Glomerular visceral epithelial cell (primary cell): ENCODE measurements around the gene KRTAP16-1.

Experiments
- DNase-seq: peaks from one replicate; pipeline ENCODE4 v3.0.0-alpha.2; 2016; ENCODE audit errors: extremely low spot score

Gene KRTAP16-1

DNA sequence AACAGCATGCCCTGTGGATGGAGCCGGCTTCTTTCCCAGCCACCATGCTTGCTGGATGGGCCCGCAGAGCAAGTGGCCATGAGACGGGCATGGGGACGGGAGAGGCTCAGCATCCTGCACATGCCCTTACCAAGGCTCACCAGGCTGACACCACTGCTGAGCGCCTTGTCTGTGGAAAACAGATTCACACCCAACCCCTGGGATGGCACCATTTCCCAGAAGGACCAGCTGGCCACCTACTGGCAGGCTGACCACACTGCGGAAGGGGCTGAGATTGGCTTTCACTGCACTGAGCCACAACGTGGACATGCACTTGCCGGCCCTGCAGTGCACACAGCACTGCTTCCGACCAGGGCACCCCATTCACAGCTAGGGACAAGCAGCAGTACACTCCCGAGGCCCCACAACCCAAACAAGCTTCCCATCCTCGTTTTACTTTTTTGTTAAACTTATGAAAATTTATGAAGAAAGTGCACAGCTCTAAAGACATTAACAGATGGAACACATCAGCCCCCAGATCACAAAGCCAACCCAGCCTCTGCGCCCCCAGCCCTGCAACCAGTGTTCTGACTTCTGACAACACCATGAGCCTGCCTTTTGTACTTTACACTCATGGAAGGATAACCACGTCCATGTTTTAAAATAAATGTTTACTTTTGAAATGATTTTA is 20.3 kb upstream of the KRTAP16-1 start:
- peak; percentile 61 for DNase-seq

DNA sequence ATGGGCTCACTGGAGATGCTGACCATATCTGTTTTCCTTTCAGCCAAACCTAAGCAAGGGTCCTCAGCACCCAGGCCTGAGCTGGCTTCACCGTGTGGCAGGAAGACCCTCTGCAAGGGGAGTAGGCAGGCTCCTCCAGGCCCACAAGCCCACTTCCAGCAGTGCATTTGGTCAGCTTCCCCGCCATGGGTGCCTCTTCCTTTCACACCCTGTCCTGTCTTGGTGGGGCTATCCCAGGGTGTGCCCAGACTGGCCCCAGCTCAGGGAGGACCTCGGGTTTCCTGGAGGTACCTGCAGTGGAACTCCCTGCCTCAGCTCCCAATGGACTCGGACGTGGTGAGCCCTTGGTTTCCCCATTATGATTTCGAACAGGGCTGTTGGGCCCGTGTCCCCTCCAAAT is 19.1 kb upstream of the KRTAP16-1 start:
- DNase-seq, result no peak

DNA sequence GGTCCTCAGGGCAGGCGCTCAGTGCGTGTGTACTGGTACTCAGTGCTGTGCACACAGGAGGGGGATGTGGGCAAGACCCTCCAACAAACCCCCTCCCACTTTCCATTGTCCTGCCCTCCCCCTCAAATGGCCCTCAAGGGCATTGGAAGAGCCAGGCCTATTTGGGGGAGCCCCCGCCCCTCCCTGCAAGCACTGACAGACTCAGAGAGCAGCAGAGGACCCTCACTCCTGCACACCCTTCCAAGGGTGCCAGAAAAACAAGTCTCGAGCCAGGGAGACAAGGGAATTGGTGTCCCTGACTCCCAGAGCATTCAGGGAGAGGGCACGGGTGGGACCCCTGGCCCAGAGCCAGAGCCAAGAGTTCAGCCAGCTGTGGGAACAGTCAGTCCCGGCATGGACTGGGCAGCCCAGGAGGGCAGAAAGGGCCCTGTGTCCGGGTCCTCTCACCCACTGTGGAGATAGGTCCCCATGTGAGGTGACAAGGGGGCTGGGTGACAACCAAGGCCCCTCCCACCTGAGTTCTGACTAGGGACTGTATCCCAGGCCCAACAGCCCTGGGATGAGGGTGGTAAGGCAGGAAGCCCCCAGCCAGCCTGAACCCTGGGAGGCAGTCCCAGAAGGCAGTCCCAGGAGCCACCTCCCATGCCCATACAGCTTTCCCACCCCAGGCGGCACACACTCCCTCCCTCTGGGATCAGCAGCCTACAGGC is 18.5 kb upstream of the KRTAP16-1 start:
- no peak for DNase-seq

DNA sequence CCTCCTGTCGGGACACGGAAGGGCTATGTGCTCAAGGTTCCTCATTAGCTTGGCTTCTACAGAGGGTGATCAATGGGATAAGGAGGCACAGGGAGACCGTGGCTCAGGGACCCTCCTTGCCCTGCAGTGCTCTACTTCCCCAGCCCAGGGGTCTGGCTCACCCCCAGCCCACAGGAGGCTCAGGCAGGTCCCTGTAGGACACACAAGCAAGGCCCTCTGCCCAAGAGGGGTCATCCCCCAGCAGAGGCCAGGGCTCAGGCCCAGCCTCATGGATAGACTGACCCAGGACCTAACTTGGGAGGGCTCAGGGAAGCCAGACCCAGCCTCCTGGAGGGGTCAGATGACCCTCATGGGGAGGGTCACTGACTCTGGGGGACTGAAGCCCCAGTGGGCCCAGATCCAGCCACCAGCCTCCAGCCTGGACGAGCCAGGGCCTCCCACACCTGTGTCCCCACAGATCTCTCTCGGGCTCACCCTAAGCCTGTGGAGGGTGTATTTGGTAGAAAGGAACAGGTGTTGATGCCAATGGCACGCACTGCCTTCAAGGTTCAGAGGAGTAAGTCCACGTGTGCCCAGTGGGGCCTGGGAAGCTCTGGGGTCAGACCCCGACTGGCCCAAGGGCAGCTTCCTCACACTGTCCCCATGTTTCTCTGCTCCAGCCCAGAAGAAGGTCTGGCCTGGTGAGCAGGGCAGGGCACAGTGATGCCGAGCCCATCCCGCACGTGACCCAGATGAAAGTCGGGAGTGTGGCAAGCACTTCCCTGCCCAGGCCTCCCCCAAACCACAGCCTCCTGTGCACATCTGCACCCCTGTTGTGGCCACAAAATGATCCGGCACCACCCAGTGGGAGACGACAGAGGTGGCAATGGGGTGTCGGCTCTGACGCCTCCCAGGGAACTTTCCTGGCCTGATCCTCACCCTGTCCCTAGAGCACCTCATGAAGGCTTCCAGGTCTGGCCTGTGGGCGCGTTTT is 17.4 kb upstream of the KRTAP16-1 start:
- DNase-seq, result no peak

DNA sequence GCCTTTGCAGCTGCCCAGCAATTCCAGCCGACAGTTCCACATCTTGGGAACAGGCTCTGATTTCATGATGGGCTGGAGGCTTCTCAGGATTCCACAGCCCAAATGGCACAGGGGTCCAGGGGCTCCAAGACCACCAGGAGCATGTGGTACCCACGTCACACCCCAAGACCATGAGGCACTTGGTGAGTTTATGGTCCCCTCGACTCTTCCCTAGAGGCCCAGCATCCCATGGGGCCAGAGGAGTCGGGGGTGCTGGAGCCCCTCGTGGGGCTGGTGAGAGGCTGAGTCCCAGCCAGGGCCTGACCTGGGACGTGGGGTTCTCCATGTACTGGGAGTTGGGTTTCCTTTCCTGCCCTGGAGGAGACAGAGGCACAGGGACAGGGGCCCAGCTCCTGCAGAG is 16.5 kb upstream of the KRTAP16-1 start:
- no peak for DNase-seq

DNA sequence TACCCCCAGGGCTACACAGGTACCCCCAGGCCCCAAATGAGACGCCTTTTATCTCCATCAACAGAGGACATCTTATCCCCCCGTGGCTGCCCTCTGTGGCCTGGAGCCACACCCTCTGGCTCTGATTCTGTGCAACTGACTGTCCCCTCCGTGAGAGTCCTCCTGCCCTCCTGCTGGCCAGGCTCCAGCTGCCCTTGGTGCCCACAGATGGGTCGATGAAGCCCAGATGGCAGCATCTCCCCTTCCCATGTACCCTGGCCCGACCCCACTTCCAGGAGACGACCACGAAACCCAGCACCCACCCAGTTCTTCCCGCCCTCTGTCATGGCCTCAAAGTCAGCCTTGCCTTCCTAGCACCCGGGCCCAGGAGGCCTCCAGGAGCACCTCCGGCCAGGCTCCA is 16.0 kb upstream of the KRTAP16-1 start:
- DNase-seq, result no peak

DNA sequence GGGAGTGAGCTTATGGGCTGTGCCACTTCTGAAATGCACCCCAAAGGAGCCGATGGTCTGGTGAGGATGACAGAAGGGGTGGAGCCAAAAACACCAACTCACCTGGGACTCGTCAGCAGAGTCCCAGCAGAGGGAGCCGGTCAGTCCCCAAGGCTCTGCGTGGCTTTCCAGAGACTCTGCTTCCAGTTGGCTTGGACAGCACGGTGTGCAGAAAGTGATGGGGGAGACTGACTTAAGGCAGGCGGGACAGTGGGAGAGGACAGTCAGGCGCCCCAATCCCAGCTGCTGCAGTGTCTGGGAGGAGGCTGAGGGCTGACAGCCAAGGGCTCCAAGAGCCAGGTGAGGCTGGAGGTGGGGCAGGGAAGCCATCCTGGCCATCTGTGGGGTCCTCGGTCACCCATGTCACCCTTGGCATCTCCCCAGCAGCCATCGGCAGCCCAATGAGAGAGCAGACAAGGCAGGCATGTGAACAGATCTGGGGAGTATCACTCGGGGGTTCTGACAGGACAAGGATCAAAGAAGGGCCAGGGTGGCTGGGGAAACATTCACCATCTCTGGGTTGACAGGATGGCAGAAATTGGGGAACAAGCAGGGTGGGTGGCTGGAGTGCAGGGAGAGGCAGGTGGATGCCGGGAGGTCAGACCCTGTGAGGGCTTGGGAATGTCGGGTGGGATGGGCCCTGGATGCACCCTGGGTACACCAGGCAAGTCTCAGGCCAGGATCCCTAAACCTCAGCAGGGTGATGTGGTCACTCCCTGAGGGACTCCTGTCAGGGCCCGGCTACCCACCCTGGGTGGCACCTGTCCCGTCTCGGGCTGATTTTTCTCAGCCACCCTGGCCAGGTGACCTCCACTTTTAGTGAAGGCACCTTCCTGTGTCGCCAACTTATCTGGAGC is 15.3 kb upstream of the KRTAP16-1 start:
- peak; percentile 27 for DNase-seq

DNA sequence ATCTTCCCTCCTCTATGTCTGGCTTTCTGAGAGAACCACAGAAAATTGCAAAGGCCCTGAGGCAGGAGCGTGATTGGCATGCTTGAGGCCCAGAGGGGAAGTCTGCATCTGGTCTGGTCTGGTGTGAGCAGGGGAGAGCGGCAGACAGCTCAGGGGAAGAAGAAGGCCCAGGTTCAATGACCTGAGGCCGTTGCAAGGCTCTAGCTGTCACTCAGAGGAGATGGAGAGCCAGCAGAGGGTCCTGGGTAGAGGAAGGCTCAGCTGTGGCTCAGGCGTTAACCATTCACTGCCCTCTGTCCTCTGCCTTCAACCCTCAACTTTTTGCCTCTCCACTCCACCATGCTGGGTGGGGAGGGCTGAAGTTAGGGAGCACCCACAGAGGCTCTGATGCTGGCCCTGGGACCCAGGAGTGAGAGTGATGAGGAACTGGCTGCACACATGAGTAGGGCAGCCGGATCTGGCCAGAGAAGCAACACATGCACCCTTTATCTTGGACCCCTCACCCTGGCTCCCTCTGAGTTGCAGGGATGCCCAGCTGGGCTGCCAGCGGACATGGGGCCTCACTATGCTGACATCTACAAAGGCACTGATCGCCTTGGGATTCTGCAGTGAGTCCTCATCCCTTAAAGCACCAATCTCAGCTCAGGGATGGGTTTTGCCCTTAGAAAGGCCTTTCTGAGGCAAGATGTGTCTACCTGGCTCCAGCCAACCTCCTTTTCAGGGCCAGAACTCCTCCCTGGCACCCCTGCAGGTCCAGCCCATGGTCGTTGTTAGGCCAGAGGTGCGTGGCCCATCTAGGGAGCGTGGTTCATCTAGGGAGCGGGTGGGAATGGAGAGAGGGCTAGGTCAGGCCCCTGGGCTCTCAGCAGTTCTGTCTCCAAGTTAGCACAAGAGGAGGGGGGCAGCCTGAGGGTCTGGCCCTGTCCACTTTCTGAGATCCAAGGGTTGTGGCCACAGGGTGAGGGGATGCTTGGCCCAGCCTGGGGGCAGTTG is 14.1 kb upstream of the KRTAP16-1 start:
- no peak for DNase-seq

DNA sequence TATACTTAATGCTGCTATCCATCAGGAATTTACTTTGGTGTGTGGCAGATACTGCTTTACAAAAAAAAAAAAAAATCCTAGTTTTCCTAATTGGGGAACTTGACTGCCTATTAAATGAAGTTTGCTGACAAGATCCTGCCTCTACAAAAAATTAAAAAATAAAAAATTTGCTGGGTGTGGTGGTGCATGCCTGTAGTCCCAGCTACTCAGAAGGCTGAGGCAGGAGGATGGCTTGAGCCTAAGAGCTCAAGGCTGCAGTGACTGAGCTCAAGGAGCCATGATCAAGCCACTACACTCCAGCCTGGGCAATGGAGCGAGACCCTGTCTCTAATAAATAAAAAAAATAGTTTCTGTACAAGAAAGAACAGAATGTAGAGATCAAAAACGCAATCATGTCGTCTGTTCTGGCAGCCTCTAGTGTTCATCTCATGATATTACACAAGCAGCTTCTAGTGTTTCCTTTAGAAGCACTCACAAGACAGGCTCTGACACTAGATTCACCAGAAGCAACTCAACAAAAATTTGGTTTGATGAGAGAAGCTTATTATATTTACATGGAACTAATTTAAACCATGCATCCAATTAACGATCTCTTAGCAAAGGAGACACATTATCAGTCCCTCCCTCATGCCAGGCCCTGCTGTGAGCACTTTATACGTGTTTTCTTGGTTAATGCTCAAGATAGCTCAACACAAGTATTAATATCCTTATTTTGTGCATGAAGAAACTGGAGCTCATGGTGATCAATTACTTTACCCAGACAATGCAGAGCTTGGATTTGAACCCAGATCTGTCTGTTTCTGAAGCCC is 13.2 kb upstream of the KRTAP16-1 start:
- DNase-seq, result peak; percentile 70

DNA sequence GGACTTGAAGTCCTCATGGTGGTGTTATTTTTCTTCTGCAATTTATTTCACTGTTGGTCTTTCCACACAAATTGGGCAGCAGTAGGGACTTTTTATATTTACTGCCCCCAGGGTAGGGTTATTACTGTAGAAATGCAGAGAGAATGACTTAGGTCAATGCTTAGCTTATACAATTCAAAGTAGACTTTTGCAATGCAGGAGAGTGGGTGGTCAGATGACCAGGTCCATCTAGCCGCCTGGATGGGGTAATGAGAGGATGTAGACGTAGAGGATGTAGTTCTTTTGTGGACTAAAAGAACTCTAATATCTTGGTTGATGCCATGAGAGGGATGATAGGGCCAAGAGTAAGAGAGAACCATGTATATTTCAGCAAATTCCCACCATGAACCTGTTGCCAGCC is 9.1 kb upstream of the KRTAP16-1 start:
- DNase-seq, result no peak

DNA sequence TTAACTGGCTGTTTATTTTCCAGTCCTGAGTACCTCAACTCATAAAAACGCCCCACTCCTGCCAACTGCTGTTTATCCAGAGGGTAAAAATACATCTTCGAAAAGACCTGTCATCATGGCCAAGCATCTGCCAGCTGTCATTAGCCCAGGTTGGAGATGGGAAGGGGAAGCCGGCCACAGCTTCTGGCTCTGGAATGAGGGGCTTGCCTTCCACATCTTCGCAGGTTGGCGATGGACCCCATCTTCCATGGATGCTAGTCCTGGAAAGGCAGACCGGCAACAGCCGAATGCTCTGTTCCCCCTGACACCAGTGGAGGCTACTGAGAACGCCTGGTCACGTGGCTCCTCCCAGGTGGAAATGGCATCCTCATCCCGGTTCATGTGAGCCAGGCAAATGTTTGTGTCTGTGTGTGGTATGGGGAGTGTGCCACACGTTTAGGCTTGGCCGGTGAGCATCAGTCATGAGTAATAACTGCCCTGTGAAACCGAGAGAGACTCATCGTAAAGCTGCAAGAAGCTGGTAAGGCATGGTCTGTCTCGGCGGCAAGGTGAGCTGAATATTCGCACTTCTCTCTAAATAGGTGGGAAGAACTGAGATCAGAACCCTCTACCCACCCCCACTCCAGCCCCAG is 6.8 kb upstream of the KRTAP16-1 start:
- DNase-seq, result no peak

DNA sequence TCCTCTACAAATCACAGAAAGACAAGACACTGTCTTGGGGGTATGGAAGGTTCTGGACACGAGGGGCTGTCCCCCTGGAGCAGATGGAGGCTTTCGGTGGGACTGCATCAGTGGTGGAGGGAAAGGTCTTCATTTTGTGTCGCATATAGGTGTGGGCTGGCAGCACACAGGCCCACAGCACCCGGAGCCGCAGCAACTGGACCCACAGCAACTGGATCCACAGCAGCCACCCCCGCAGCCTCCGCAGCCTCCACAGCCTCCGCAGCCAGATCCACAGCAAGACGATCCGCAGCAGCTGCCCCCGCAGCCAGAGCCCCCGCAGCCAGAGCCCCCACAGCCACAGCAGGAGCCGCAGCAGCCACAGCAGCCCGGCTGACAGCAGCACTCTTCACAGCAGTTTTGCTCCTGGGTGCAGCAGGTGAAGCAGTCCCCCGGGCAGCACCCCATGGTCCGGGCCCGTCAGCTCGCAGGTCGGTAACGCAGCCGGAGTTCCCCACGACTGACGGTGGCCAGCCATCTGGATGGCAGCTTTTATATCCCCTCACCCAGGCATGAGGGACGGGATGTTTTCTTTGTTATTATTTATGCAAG is 6.2 kb upstream of the KRTAP16-1 start, which contains the start of gene KRTAP17-1:
Gene KRTAP17-1, minus strand, starts transcription at position 507 of the 591 bp plus-strand sequence. Its CDS starts 60 bp downstream, at position 447.
- no peak for DNase-seq

DNA sequence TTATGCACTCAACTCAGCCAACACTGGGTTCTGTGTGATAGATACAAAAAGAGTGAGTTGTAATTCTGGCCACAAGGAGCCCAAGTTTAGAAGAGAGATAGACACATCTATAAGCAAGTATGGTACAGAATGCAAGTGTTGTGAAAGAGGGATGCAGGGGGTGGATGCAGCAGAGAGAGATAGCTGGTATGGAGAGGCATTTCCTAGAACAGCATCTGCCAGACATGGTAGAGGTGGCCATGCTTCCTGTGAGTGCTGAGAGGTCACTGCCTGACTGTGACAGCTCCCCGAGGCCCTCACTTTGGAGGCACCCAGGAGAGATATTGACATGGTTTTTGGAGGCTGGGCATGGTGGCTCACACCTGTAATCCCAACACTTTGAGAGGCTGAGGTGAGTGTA is 2.0 kb upstream of the KRTAP16-1 start:
- DNase-seq, result no peak

DNA sequence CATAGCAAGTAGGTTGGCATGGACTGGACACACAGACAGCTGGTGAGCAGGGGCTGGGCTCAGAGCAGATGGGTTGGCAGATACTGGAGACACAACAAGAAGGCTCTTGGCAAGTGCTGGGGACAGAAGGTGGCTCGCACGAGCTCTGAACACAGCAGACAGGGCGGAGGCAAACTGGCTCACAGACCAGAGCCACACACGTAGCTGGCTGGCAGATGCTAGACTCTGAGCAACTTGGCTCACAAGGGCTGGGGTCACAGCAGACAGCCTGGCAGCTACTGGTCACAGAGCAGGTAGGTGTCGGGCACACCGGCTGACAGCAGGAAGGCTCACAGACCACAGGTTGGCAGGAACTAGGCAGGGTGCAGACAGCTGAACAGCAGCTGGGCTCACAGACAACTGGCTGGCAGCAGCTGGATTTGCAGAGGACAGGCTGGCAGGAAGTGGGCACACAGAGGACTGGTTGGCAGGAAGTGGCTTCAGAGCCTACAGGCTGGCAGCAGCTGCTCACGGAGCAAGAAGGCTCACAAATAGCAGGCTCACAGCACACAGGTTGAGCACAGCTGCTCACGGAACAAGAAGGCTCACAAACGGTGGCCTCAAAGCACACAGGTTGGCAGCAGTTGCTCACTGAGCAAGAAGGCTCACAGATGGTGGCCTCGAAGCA is 725 bp downstream of the KRTAP16-1 start:
- DNase-seq, result peak; percentile 57

DNA sequence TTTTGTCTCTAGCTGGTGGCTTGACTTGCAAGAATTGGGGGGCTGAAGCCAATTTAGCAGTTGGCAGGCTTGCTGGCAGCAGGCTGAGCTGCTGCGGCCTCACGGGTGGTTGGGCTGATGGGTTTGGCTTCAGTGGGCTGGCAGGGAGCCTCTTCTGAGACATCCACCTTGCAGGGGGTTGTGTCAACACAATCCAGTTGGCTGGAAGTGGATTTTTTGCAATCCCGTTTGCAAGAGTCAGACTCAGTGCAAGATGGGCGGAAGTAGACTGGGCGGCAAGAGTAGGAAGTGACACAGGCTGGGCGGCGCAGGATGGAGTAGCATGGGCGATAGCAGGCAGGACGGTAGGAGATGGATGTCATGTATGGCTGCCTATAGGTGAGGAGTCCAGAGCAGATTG is 1.5 kb downstream of the KRTAP16-1 start:
- peak; percentile 89 for DNase-seq

DNA sequence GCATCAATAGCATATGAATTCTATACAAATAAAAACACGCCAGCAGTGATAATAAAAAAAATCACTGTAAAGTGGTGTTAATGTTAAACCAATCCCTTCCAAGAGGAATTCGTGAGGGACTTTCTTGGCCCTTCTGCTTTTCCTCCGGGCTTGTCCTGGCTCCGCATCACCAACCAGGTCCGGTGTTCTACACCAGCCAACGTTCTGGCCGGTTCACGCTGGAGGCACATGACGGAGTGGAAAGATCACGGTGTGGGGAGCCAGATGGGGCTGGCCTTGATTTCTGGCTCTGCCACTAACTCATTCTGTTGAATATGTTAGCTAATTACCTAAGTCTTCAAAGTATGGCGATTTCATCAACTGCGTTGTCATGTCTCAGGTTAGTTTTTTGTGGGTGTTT is 5.0 kb downstream of the KRTAP16-1 start:
- DNase-seq, result no peak

DNA sequence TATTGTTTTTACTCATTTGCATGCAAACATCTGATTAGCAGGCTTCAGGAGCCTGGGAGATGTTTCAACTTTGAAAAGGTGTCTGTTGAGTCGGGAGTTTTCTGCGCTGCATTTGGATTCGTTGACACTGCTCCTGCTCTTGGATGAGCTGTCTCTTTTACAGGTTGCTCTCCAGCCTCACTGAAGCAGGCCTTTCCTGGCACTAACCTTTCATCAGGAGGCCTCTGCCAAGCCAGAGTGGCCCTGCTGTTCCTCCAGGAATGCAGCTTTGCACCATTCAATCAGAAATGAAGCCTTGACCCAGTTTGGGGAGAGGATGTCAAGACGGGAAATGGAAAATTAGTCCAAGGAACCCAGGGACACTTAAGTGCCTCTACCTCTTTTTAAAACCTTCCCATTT is 6.1 kb downstream of the KRTAP16-1 start:
- DNase-seq, result no peak
